Endodermal cell (in vitro differentiated cells): ENCODE data around the gene CRYL1. TPM values are rescaled to one million over a fixed set of nuclear protein-coding genes. Genes with fewer than 3 reads are reported as not detected.

Experiments
- DNase-seq: peaks from one replicate; pipeline ENCODE4 v3.0.0-alpha.2; 2017
- H3K27ac ChIP-seq: 2 replicates; pipeline ENCODE4 v1.5.1; 2013; ENCODE audit warnings: mild to moderate bottlenecking, low read depth, low read length, moderate library complexity
- H3K27me3 ChIP-seq: 2 replicates; pipeline ENCODE4 v1.6.1; 2013; ENCODE audit warnings: mild to moderate bottlenecking, low read length, moderate library complexity; ENCODE audit not compliant: insufficient read depth, control insufficient read depth, poor library complexity, severe bottlenecking
- H3K36me3 ChIP-seq: 2 replicates; pipeline ENCODE4 v1.7.0; 2013; ENCODE audit warnings: mild to moderate bottlenecking, low read length, moderate library complexity; ENCODE audit not compliant: control insufficient read depth, insufficient read depth
- H3K4me1 ChIP-seq: one replicate; pipeline ENCODE4 v1.7.0; 2013; ENCODE audit warnings: low read length; ENCODE audit not compliant: control insufficient read depth, insufficient read depth
- H3K4me3 ChIP-seq: 2 replicates; pipeline ENCODE4 v1.5.1; 2013; ENCODE audit warnings: mild to moderate bottlenecking, low read length, moderate library complexity
- H3K9ac ChIP-seq: 2 replicates; pipeline ENCODE4 v1.6.1; 2013; ENCODE audit warnings: mild to moderate bottlenecking, low read length, moderate library complexity; ENCODE audit not compliant: poor library complexity, severe bottlenecking; ENCODE audit errors: extremely low read depth
- H3K9me3 ChIP-seq: 2 replicates; pipeline ENCODE4 v1.6.1; 2013; ENCODE audit warnings: mild to moderate bottlenecking, low read length, moderate library complexity; ENCODE audit not compliant: control insufficient read depth
- H3K27ac Mint-ChIP-seq: 2 replicates; pipeline ENCODE4 v1.8.0; 2020; ENCODE audit warnings: mixed read lengths
- H3K27me3 Mint-ChIP-seq: 2 replicates; pipeline ENCODE4 v1.8.0; 2021; ENCODE audit warnings: mild to moderate bottlenecking, mixed read lengths; ENCODE audit not compliant: insufficient read depth
- H3K36me3 Mint-ChIP-seq: 2 replicates; pipeline ENCODE4 v1.8.0; 2020; ENCODE audit warnings: low read depth, mixed read lengths
- H3K4me1 Mint-ChIP-seq: 2 replicates; pipeline ENCODE4 v1.8.0; 2020; ENCODE audit warnings: mixed read lengths
- H3K4me3 Mint-ChIP-seq: 2 replicates; pipeline ENCODE4 v1.8.0; 2020; ENCODE audit warnings: mild to moderate bottlenecking, moderate library complexity, mixed read lengths
- H3K9me3 Mint-ChIP-seq: 2 replicates; pipeline ENCODE4 v1.8.0; 2020; ENCODE audit warnings: mild to moderate bottlenecking, mixed read lengths
- CTCF ChIP-seq: fragments of 200-600 bp; sonication (generic); conservative IDR thresholded peaks from 2 replicates; pipeline ENCODE4 v1.5.0; 2021; ENCODE audit warnings: antibody characterized with exemption, mild to moderate bottlenecking
- WGBS, 2 experiments: methylation state at CpG; one replicate each; pipeline versions ENCODE4 v1.1.5 to v1.1.7; 2013; ENCODE audit warnings: missing lambda C conversion rate in 2 of 2, mixed read lengths in 1 of 2; ENCODE audit not compliant: insufficient coverage in 1 of 2, insufficient read length in 1 of 2; 5-methylcytosine and 5-hydroxymethylcytosine counted together
- total RNA-seq, 2 donors: library from RNA; stranded (reverse); fragmentation: NEBNext Ultra II Directional in 1 of 2; extraction: Animal tissue kit (Norgen Biotek cat#: 25700) in 1 of 2; gene quantifications; 2 replicates in 1 of 2; 3 replicates in 1 of 2; pipeline ENCODE4 v1.2.1, GENCODE V29; 2021

Gene CRYL1
- total RNA-seq, 2 donors from 2014 or later: 1.7 to 4.1 TPM

GRCh38 chr13:20472531-20472930 lies 53.1 kb downstream of the CRYL1 start:
- Histone ChIP-seq H3K9me3 (no peaks in the 10 kb centered on the region), H3K9ac (no peak overlapping the region), H3K27ac (no peak overlapping the region), H3K4me3 (no peak overlapping the region), H3K36me3 (no peaks in the 10 kb centered on the region), H3K27me3 (no peaks in the 10 kb centered on the region), H3K4me1 (no peaks in the 10 kb centered on the region)
- TF ChIP-seq CTCF: no peak
- no peaks in the 10 kb centered on the region for H3K9me3 Mint-ChIP-seq
- WGBS, 2 experiments: 93 to 96% methylated on average over 4 to 8 of the region's 8 CpGs
- H3K27me3 Mint-ChIP-seq: peaks cover 2% of the 10 kb centered on the region
- no peaks in the 10 kb centered on the region for H3K36me3 Mint-ChIP-seq
- H3K4me1 Mint-ChIP-seq: peaks cover 6% of the 10 kb centered on the region
- no peak for DNase-seq
- H3K4me3 Mint-ChIP-seq: no peak overlapping the region
- H3K27ac Mint-ChIP-seq: no peak overlapping the region

- H3K9me3 ChIP-seq: no peaks in the 10 kb centered on the region
- H3K27ac ChIP-seq: no peak overlapping the region
- H3K4me3 ChIP-seq: no peak overlapping the region
- Mint-ChIP-seq H3K36me3 (no peaks in the 10 kb centered on the region), H3K4me3 (no peak overlapping the region), H3K9me3 (no peaks in the 10 kb centered on the region), H3K27me3 (peaks cover 2% of the 10 kb centered on the region), H3K27ac (no peak overlapping the region), H3K4me1 (peaks cover 2% of the 10 kb centered on the region)
- H3K4me1 ChIP-seq: no peaks in the 10 kb centered on the region
- no peak for TF ChIP-seq CTCF
- 85 to 88% methylated on average over 5 to 8 of the region's 8 CpGs for WGBS, 2 experiments
- DNase-seq: no peak
- no peak overlapping the region for H3K9ac ChIP-seq
- no peaks in the 10 kb centered on the region for H3K27me3 ChIP-seq
- no peaks in the 10 kb centered on the region for H3K36me3 ChIP-seq
Observed at GRCh38 chr13:20470136-20470535, 55.5 kb downstream of the CRYL1 start.

- H3K27ac Mint-ChIP-seq: no peak overlapping the region
- no peaks in the 10 kb centered on the region for H3K4me1 ChIP-seq
- H3K9me3 ChIP-seq: no peaks in the 10 kb centered on the region
- TF ChIP-seq CTCF: no peak
- H3K9me3 Mint-ChIP-seq: no peaks in the 10 kb centered on the region
- no peak overlapping the region for H3K27ac ChIP-seq
- H3K4me1 Mint-ChIP-seq: peaks cover 12% of the 10 kb centered on the region
- H3K9ac ChIP-seq: no peak overlapping the region
- no peak overlapping the region for H3K4me3 Mint-ChIP-seq
- H3K4me3 ChIP-seq: no peak overlapping the region
- WGBS, 2 experiments: no CpG with 5 or more reads among the region's 2 CpGs
- no peaks in the 10 kb centered on the region for H3K27me3 ChIP-seq
- no peaks in the 10 kb centered on the region for H3K27me3 Mint-ChIP-seq
- H3K36me3 Mint-ChIP-seq: no peaks in the 10 kb centered on the region
- no peaks in the 10 kb centered on the region for H3K36me3 ChIP-seq
- no peak for DNase-seq
Observed at GRCh38 chr13:20466371-20466770, 59.3 kb downstream of the CRYL1 start.
